TTC549 (cell line): ENCODE measurements around the gene LRAT.
"Not testable (repeated sequence)": the region's sequence is repeated elsewhere in the genome, so short reads cannot be mapped to it uniquely, and the experiment has no call there.

ENCODE experiments used
- FAIRE-seq: peaks from 2 replicates; lab custom pipeline; 2012; peaks lifted over from hg19 to GRCh38; lab: Jason Lieb, UNC

LRAT gene

DNA sequence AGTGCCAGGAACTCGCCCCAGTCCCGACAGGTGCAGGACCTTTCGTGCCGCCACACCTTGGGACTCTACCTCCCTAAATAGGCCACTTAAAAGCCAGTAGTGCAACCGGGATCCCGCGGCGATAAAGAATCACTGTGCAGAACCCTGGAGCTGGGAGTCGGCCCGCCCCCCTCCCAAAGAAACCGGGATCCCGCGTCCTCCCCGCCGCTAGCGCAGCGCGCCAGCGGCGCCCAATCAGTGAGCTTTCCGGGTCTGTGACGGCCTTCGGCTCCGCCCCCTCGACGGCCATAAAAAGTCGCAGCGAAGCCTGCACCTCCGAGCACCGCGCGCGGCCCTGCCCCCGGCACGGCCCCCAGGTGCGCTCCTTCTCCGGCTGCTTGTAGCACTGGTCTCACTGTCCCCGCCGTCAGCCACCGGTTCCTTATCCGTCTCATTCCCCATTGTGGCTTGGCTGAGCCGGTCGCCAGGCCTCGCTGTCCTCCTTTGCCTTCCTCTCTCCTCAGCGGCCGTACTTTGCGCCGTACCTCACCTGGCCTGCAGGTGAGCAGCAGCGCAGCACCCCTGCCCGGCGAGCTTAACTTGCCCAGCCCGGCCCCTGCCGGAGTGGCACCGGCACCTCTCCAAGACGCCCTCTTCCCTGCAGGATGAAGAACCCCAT, at the start of gene LRAT:
Gene LRAT, plus strand, starts transcription at position 318 of the 658 bp plus-strand sequence. Its CDS starts 327 bp downstream, at position 645.
- no peak for FAIRE-seq

GRCh38 chr4:154707877-154708276, 35.9 kb upstream of the LRAT start:
- FAIRE-seq, result no peak

DNA sequence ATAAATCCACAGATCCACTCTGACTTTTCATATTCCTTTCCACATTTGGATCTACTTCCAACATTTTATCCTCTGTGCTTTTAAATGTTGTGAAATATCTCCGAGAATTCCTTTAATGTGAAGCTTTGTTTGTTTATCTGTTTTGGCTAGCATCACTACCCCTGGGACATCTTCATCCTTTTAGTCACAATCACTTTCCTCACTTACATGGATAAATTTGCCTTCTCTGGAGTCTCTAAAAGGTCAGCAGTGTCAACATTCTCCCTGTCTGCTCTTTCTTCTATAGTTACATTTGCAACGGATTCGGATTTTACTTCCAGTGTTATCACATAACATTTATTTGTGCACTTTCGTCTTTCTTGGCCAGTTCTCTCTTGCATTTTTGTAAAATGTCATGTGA, 34.2 kb upstream of the LRAT start:
- no peak for FAIRE-seq

DNA sequence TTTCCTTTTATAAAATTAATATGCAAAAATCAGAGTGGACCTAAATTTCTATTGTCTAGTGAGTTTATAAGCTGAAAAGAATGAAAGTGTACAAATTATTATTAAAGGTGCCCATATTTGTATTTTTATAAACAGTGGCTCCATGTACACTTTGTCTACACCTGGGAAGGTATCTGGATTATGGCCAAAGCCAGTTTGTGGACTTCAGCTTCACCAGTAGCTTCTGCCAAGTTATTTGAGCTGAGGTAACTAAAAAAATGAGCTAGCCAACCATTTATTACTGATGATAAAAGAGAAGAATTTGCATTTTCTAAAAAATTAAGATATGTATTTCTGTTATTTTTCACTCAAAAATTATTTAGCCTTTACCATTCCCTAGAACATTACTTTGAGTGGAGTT, 32.3 kb upstream of the LRAT start:
- FAIRE-seq, result no peak

DNA sequence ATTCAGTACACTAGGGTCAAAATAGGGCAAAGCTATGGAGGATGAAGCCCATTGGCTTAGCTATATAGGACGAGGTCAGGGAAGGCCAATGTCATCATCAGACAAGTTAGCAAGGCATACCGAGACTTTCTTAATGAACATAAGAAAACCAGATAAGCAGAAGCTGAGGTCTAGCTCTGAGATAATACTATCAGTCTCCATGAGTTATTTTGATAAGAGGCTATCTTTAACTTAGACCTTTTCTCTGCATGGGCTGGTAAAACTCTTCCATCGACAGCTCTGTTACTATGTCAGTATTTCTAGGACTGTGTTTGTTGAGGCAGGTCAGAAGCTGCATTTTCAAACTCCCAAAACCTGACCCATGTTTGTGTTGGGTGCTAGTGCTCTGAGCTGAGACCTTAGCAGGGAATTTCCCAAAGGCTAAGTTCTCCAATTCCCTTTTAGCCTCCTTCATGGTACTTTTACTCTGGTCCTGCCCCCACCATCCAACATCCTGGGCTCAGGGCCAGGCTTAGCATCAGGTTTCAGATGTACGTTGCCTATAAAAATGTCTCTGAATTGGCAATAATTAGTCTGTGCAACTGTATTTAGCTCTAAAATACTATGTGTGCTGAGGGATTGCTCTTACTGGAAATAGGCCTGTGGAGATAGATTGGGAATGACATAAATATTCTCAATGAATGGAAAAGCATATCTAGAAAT, 29.3 kb upstream of the LRAT start:
- no peak for FAIRE-seq

DNA sequence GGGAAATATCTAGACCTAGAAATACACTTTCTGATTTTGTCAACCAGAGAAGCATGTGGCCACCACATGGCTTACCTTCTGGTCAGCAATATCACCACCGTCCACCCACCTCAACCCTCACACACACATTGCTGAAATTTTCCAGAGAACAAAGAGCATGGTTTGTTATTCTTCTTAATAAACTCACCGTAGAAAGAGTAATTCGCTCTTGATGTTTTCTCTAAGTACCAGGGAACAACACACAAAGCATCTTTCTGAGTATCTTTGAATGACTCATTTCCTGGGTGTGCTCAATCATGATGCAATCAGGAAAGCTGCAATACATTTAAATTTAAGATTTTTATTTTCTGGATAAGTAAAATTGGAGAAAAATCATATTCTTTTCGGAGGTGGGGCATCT, 24.7 kb upstream of the LRAT start:
- FAIRE-seq, result no peak

GRCh38 chr4:154720123-154720522, 23.7 kb upstream of the LRAT start:
- FAIRE-seq, result no peak

DNA sequence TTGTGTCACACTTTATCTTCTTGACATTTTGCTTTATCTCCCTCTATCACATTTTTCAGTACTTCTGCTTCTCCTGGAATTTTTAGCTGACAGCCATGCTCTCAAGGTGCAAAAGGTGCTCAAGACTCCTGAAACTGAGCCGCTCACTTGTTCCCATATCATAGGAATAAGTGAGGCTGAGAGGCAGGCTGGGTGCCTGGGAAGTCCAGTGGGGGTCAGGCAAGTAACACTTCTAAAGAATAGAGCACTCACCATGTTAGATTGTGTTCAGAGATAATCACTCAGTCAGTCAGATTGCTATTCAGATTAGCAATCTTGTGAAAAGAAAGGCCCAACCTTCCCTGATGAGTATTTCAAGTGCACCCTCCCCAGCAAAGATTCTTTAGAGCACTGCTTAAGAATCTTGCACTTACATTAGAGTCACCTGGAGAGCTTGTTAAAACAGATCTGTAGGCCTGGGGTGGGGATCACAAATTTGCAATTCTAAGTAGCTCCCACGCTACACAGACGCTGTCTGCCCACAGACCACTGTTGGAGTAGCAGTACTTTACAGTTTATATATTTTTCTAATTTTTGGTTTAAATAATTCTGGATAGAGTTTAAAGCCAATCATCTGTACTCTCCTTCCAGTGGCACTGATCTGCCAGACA, 23.1 kb upstream of the LRAT start:
- no peak for FAIRE-seq

GRCh38 chr4:154722262-154722661, 21.5 kb upstream of the LRAT start:
- no peak for FAIRE-seq

- not testable (repeated sequence) for FAIRE-seq
These were observed 20.2 kb upstream of the LRAT start for GRCh38 chr4:154723601-154724000.

GRCh38 chr4:154727540-154727939, 16.3 kb upstream of the LRAT start:
- FAIRE-seq, result no peak

- FAIRE-seq, result no peak
These were observed 12.0 kb upstream of the LRAT start for GRCh38 chr4:154731756-154732155.

- FAIRE-seq, result no peak
These were observed 11.1 kb upstream of the LRAT start for GRCh38 chr4:154732669-154733068.

DNA sequence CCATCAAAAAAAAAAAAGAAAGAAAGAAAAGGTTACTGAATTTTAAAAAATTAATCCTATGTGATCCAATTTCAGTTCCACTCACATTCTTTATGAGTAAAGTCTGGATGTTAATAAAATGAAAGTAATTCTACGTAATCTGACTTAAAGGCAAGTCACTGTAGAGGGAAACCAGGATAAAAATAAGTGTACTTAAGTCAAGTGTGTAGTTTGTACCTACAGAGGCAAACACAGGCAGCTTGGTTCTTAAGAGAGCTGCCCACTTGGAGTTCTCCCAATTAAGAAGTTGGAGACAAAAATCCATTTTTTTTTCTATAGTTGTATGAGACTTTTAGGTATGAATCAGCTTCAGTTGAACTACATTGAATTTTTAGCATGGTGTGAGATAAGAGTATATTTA, 7.0 kb upstream of the LRAT start:
- no peak for FAIRE-seq

DNA sequence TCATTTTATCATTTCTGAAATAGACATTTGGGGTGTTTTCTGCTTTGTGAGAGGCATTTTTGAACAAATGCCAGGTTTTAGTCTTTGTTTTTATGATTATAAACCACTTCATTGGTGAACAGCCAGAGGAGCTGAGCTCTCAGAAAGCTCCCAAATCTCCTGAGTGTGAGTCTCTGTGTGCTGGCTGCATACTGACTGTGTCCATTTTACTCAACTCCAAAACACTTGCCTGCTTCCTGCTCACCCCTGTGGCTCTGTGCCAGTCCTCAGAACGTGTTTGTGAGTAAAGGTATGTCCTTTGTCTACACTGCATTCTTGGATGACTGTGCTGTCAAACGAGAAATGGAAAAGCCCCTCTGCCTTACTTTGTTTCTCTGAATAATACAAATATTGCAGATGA, 5.4 kb upstream of the LRAT start:
- no peak for FAIRE-seq

- FAIRE-seq, result no peak
These were observed 4.7 kb upstream of the LRAT start for GRCh38 chr4:154739111-154739510.

GRCh38 chr4:154740462-154740861, 3.3 kb upstream of the LRAT start:
- no peak for FAIRE-seq

GRCh38 chr4:154741131-154741665, 2.6 kb upstream of the LRAT start:
- FAIRE-seq, result no peak

GRCh38 chr4:154741922-154742850, 1.6 kb upstream of the LRAT start:
- FAIRE-seq, result no peak

DNA sequence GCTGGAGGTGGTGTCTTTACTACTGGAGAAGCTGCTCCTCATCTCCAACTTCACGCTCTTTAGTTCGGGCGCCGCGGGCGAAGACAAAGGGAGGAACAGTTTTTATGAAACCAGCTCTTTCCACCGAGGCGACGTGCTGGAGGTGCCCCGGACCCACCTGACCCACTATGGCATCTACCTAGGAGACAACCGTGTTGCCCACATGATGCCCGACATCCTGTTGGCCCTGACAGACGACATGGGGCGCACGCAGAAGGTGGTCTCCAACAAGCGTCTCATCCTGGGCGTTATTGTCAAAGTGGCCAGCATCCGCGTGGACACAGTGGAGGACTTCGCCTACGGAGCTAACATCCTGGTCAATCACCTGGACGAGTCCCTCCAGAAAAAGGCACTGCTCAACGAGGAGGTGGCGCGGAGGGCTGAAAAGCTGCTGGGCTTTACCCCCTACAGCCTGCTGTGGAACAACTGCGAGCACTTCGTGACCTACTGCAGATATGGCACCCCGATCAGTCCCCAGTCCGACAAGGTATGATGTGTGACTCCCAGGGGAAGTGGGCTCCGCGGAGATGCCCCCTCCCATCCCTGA, 634 bp downstream of the LRAT start:
- FAIRE-seq, result no peak

- FAIRE-seq, result no peak
These were observed 13.9 kb downstream of the LRAT start for GRCh38 chr4:154757713-154758112.

- FAIRE-seq, result no peak
These were observed 17.1 kb downstream of the LRAT start for GRCh38 chr4:154760895-154761294.
